ENCODE results near the gene HOXC10.

DNA sequence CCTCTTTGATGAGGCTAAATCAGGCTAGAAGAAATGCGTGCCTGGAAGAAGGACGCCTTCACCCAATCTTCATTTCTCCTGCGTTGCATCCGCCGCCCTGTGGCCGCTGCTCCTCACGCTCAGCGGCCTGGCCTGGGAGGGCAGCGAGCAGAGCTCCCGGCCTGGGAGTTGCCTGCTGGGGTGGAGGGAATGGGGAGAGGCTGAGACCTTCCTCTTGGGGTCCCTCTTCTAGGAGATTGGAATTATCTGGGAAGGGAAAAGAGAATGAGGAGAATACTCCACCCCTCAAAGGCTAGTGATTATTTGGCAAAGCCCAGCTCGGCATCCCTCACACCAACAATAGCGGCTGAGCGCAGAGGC is 32.6 kb upstream of the HOXC10 start:
- no peak for TF ChIP-seq POLR2A (IDR thresholded peaks at IDR 0.05; ENCODE audit: control extremely low read depth in 1 of 2, low read depth in 2 of 2, low read length in 2 of 2)
- TF ChIP-seq EZH2 (IDR thresholded peaks at IDR 0.05; ENCODE audit: low read depth, low read length, severe bottlenecking): peak; percentile 53
- TF ChIP-seq, protein P1, sequence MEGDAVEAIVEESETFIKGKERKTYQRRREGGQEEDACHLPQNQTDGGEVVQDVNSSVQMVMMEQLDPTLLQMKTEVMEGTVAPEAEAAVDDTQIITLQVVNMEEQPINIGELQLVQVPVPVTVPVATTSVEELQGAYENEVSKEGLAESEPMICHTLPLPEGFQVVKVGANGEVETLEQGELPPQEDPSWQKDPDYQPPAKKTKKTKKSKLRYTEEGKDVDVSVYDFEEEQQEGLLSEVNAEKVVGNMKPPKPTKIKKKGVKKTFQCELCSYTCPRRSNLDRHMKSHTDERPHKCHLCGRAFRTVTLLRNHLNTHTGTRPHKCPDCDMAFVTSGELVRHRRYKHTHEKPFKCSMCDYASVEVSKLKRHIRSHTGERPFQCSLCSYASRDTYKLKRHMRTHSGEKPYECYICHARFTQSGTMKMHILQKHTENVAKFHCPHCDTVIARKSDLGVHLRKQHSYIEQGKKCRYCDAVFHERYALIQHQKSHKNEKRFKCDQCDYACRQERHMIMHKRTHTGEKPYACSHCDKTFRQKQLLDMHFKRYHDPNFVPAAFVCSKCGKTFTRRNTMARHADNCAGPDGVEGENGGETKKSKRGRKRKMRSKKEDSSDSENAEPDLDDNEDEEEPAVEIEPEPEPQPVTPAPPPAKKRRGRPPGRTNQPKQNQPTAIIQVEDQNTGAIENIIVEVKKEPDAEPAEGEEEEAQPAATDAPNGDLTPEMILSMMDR (IDR thresholded peaks at IDR 0.05; ENCODE audit: control extremely low read depth in 1 of 3, insufficient read depth in 1 of 3, low read depth in 1 of 3, low read length in 3 of 3): peak in 2 of 3 experiments; percentile 12 to 29; a peak in 1 of 4 replicates
- TF ChIP-seq EP300 (IDR thresholded peaks at IDR 0.05; ENCODE audit: borderline replicate concordance in 1 of 2, low read depth in 2 of 2, low read length in 2 of 2): no peak
- TF ChIP-seq EGR1 (IDR thresholded peaks at IDR 0.05; ENCODE audit: borderline replicate concordance, low read depth, low read length): no peak
- TF ChIP-seq RBBP5 (IDR thresholded peaks at IDR 0.05; ENCODE audit: borderline replicate concordance, low read depth, low read length): no peak
- TF ChIP-seq RFX5 (IDR thresholded peaks at IDR 0.05; ENCODE audit: borderline replicate concordance, low read depth, low read length): no peak
- TF ChIP-seq POLR2AphosphoS5 (IDR thresholded peaks at IDR 0.05; ENCODE audit: low read depth, low read length): no peak
- no peak for TF ChIP-seq SIN3A (conservative IDR thresholded peaks at IDR 0.05 in 1 of 2, IDR thresholded peaks at IDR 0.05 in 1 of 2; ENCODE audit: low read depth in 1 of 2, low read length in 2 of 2)
- no peak for TF ChIP-seq SP4 (IDR thresholded peaks at IDR 0.05; ENCODE audit: low read length)
- no peak for TF ChIP-seq JUN (IDR thresholded peaks at IDR 0.05; ENCODE audit: low read depth, low read length)
- no peak for TF ChIP-seq BRCA1 (IDR thresholded peaks at IDR 0.05; ENCODE audit: low read depth, low read length)
- TF ChIP-seq SUZ12 (IDR thresholded peaks at IDR 0.05; ENCODE audit: low read length): 0 out of 2 replicates have a peak, but pooled peaks have one; percentile 27
